HG03025 (cell line): Measurements from ENCODE around the gene CLRN3.

Source experiments
- ATAC-seq: cut with Tn5 transposase; IDR thresholded peaks from one replicate; pipeline ENCODE4 v1.9.1; 2021; ENCODE audit warnings: mild to moderate bottlenecking, moderate library complexity; ENCODE audit not compliant: unreplicated experiment, low FRiP score

Gene CLRN3

GRCh38 chr10:127851661-127852194, 41.0 kb downstream of the CLRN3 start:
- ATAC-seq = no peak

- ATAC-seq = no peak
These were observed 41.8 kb downstream of the CLRN3 start for GRCh38 chr10:127850944-127851343.

GRCh38 chr10:127849921-127850320, 42.8 kb downstream of the CLRN3 start:
- no peak for ATAC-seq

- no peak for ATAC-seq
These were observed 43.5 kb downstream of the CLRN3 start for GRCh38 chr10:127849224-127849623.

GRCh38 chr10:127848226-127848625, 44.5 kb downstream of the CLRN3 start:
- ATAC-seq = no peak

- no peak for ATAC-seq
These were observed 47.0 kb downstream of the CLRN3 start for GRCh38 chr10:127845756-127846155.

GRCh38 chr10:127840884-127841283, 51.9 kb downstream of the CLRN3 start:
- ATAC-seq = no peak

- ATAC-seq = no peak
These were observed 55.8 kb downstream of the CLRN3 start for GRCh38 chr10:127836966-127837365.

GRCh38 chr10:127836176-127836575, 56.6 kb downstream of the CLRN3 start:
- no peak for ATAC-seq

- ATAC-seq = no peak
These were observed 58.0 kb downstream of the CLRN3 start for GRCh38 chr10:127834791-127835190.

GRCh38 chr10:127834221-127834620, 58.5 kb downstream of the CLRN3 start:
- no peak for ATAC-seq

- no peak for ATAC-seq
These were observed 58.9 kb downstream of the CLRN3 start for GRCh38 chr10:127833804-127834203.

GRCh38 chr10:127832501-127832900, 60.2 kb downstream of the CLRN3 start:
- no peak for ATAC-seq

- no peak for ATAC-seq
These were observed 62.3 kb downstream of the CLRN3 start for GRCh38 chr10:127830414-127830813.
